NCI-H1436 treated with DMSO at 0.1 percent for 48 hours (cell line): ENCODE data around the gene TTC28.
"Not testable (repeated sequence)": the region's sequence is repeated elsewhere in the genome, so short reads cannot be mapped to it uniquely, and the experiment has no call there.

Experiments
- DNase-seq: peaks from one replicate; lab custom pipeline; 2025; lab: John Stamatoyannopoulos, UW

Gene TTC28

DNA sequence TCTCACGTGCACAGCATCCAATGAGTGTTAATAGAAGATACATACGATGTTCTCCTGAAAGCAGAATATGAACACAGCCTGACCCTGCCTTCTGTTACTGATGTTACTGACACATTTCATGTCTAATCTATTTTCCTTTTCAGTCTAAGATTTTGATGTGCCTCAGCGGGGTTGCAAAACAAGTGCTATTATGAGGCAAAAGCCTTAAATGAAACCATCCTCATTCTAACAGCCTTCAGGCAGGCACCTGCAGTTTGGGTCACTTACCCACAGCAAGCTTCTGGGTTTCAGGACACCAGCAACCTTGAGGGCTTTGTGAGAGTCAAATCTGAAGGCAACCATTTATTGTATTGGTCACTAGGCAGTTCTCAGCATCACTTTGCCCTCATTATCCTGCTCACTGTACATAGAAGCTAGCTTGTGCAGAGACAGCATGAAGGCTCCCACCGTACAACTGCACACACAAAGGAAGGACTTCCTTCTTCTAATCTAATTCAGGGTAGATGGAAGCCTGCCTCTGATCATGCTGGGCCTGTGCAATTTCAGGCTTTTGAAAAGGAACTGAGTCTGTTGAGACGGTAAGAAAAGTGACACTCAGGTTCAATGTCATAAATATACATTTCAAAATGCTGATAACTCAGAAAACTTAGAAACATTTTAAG is 577.4 kb downstream of the TTC28 start:
- no peak for DNase-seq

DNA sequence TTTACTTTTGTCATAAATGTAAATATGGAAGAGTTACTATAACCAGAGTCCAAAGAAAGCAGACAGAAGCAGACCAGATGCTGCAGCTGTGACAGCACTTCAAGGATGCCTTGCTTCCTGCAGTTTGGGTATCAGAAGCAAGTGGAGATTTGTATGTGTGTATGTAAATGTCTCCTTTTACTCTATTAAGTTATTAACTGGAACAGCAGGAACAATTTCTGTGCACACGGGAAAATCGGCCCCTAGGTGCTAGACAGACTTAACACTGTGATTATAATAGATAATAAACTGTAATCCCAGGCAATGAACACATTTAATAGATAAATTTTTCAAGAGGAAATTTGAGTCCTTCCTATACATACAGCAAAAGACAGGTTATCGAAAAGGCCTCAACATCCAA is 582.0 kb downstream of the TTC28 start:
- no peak for DNase-seq

DNA sequence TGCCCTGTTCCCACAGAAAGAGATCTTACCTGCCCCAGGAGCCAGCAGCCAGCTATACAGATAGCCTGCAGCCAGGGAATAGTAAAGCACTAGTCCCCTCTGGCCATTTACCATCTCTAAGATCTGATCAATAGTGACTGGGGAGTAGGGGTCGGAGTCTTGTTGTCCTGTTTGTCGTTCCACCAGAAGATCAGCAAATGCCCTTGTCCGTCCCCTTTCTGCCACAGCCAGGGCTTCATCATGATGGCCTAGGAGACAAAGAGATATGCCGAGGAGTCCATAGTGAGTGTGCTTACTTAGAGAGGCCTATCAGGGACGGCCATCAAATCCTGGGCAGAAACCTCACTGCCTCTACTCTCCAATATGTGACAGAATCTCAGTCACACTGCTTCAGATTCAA is 583.5 kb downstream of the TTC28 start:
- DNase-seq, result no peak

DNA sequence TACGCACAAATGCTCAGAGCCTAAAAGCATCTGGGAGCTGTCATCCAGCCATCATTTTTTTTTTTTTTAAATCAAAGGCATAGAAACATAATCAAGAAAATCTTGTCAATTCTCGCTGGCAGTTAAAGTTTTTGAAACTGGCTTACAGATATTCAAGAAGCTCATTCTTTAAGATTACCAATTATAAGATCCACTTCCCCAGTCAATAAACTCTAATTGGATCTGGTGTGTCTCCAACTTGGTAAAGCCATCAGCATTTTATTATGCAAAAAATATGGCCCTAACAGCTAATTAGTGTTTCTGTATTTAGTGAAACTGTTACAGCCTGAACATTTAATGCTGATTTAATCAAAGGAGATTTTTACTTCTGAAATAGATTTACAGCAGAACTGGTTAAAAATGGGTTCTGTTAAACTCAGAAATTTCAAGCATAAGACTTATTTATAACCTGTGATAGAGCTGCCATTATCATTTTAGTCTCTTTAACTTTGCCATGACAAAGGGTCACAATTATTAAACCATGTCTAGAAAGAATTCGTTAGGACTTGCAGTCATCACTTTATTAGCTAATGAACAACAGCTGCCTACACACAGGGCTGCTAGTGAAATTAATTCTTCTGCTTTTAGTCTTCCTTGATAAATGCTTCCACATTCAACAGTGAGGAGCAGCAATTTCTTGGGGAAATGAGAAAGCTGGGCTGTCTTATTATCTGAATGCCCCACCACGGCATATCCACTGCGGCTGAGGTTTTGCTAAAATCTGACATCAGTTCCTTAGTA is 584.1 kb downstream of the TTC28 start:
- no peak for DNase-seq

DNA sequence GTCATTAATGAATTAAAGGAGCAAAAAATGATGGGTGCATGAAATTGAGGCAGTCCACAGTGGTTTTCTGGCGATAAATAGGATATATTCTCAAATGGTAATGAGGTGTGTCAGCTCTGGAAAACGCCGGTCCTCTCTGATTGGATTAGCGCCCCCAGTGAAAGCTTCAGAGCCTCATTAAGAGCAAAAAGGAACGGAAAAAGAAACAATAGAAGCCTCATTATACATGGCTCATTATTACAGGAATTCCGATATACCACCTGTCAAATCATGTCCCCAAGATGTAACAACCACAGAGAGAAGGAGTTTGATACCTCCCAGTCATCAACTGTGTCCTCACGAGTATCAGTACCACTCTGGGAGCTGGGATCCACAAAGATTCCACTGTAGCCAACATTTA is 584.9 kb downstream of the TTC28 start:
- DNase-seq, result no peak

DNA sequence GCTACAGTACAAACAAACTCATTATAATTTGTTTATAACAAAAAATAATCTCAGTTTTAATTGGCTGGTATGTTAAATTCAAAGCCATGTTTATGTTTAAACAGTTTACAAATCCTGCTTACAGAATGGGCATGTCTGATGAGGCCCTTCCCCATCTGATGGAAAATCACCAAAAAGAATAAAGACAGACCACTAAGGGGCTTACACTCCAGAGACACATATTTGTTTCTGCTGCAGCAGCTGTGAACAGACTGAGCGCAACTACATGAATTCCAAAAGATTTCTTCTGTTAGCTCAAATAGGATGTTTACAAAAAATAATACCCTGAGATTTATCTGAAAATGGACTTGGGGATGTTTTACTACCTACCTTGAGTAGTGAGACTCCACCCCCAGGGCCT is 585.9 kb downstream of the TTC28 start:
- no peak for DNase-seq

DNA sequence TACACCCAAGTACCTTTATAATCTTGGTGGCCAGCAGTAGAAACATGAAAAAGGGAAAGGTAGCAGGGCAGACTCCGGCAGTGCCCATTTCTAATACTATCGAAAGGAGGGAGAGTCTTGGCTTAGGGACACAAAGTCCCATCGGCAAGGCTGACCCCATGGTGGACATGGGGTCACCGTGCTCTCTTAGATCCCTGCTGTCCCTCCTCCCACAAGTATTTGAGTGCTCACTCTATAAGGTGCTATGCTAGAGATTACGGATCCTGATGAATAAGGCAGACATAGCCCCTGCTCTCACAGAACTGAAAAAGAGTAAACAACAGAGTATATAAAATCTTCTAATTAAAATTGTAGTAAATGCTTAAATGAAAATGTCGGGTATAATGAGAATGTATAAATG is 588.2 kb downstream of the TTC28 start:
- DNase-seq, result no peak

DNA sequence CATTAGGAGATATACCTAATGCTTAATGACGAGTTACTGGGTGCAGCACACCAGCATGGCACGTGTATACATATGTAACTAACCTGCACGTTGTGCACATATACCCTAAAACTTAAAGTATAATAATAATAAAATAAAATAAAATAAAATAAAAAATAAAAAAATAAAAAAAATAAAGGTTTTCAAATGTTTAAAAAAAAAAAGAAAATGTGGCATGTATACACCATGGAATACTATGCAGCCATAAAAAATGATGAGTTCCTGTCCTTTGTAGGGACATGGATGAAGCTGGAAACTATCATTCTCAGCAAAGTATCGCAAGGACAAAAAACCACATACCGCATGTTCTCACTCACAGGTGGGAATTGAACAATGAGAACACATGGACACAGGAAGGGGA is 590.1 kb downstream of the TTC28 start:
- not testable (repeated sequence) for DNase-seq

DNA sequence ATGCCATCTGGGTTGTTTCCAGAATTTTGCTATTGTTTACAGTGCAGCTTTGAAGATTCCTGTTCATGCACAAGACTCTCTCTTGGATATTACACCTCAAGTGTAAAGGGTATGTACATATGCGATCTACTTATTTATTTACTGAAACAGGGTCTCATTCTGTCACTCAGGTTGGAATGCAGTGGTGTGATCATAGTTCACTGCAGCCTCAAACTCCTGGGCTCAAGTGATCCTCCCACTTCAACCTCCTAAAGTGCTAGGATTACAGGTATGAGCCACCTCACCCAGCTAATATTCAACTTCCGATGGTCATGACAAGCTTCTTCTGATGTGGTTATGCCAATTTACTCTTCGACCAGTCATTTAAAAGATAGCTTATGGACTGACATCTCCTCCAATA is 602.5 kb downstream of the TTC28 start:
- DNase-seq, result no peak

DNA sequence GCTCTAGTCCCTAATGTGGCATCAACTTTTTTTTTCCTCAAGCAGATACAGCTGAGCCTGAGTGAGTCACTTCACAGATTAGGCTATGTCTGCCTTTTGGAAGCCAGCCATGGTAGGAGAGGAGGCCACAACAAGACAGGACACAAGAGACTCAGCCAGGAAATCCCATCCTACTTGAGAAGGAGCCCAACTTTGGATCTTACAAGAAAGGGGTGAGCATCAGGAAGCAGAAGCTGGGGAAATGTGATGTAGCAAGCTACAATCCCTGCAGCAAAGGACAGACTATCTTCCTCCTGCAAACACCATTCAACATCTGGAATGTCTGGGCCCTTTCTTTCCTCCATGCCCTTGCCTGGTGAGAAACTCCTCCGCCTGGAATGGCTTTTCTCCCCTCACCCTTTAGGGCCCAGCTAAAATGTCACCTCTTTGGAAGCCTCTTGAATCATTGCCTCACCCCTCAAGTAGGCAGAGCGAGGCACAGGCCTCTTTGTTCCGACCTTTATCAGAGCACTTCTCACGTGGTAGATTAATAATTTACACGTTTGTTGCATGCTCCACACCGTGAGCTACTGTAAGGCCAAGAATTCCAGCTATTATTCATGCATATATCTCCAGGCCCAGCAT is 604.2 kb downstream of the TTC28 start:
- DNase-seq, result no peak

DNA sequence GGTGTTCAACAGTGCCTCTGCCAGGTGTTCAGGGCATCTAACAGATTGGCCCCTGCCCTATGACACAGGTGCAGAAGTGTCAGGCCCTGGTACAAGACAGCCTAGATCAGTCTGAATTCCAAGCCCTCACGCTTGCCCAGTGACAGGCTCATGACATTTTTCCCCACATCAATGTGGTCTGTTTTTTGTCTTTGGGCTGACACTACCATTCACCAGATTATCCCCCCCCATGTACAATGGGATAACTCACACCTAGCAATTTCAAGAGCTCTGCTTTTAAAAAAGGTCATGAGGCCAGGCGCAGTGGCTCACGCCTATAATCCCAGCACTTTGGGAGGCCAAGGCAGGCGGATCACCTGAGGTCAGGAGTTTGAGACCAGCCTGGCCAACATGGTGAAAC is 605.1 kb downstream of the TTC28 start:
- DNase-seq, result no peak

DNA sequence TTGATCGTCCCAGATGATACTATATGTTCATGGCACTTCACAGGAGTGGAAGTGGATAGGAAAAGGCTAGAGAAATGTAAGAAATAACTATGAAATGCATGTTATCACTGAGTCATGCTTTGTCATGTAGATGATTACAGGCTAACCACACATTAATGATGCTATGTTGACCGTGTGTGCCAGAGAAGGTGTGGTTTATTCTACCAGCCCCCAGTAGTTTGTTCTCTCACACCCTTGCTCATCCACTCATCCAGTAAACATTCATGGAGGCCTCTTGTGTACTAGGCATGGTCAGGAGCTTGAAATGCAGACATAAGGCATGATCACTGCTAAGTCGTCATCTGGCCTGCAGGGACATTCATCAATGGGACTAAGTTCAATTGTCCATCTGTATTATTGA is 607.6 kb downstream of the TTC28 start:
- DNase-seq, result no peak

DNA sequence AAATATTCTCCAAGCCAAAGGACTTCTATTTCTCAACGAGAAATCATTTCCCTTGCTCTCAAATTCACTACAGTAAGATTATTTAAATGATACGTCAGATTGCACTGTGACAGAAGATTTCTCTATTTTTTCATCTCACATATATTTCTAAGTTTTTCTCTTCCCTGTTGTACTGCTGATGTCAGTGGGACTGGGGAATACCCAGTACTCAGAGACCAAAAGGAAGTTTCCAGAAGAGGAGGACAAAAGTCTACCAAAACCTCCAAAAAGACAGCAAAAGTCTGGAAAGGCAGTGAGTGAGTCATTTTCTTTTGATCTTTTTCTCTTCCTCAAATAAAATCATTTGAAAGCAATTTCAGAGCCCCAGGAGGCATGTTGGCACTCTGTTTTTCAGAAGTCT is 610.8 kb downstream of the TTC28 start:
- no peak for DNase-seq

DNA sequence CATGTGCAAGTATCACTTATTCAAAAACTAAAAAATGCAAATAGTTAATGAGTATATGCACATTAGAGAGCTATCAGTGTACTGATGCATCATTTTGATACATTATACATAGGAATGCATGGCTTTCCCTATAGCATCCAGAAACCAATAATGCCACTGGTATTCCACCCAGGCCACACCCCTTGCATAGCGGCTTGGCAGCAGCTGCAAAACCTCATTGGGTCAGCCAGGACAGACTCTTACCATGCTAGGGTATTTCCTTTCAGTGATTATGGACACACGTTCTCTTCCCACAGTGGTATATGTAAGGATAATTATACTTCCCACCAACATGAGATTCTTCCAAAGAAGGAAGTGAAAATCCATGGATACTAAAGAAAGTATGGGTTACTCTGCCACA is 614.7 kb downstream of the TTC28 start:
- DNase-seq, result no peak

DNA sequence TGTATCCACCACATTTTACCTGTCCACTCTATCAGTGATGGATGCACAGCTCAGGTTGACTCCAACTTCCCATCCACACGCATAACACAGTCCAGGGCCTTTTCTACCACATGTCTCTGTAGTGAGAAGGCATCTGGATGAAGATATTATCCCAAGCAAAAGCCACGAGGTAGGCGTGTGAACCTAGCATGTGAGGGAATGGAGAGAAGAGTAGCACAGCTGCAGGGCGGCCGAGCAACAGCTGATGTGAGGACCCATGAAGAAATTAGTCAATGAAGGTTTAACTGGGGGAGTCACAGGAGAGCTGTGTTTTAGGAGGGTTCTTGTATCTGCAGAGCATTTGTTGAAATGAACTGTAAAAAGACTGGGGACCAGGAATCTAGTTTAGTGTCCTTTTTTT is 616.0 kb downstream of the TTC28 start:
- no peak for DNase-seq

DNA sequence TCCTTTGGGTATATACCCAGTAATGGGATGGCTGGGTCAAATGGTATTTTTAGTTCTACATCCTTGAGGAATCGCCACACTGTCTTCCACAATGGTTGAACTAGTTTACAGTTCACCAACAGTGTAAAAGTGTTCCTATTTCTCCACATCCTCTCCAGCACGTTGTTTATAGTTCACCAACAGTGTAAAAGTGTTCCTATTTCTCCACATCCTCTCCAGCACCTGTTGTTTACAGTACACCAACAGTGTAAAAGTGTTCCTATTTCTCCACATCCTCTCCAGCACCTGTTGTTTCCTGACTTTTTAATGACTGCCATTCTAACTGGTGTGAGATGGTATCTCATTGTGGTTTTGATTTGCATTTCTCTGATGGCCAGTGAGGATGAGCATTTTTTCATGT is 619.0 kb downstream of the TTC28 start:
- not testable (repeated sequence) for DNase-seq

DNA sequence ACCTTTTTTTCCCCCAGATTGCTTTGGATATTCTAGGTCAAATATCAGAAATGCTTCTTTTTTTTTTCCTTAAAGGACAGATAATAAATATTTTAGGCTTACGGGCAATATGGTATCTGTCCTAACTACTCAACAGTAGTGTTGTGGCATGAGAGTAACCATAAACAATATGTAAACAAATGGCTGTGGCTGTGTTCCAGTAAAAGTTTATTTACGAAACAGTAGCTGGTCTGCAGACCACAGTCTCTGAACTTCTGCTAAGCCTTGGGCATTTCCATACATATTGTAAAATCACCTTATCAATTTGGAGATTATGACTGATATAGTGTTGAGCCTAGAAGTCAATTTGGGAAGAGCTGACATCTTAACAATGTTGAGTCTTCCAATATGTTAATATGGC is 621.6 kb downstream of the TTC28 start:
- no peak for DNase-seq

DNA sequence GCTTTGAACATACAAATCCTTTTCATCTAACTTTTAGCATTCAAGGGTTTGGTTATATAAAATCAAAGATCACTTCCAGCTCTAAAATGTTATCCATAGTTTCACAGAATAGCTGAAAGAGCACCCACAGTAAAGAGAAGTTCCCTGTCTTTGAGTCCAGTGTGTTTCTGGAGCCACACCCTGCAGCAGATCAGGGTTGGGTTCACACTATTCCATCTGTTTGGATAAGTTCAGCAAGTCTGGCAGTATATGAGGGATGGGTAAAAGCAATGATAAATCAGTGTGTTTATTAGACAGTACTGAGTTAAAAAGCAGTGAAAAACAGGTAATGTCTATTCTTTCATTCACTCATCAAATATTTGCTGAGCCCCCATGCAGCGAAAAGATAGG is 624.8 kb downstream of the TTC28 start:
- DNase-seq, result no peak

DNA sequence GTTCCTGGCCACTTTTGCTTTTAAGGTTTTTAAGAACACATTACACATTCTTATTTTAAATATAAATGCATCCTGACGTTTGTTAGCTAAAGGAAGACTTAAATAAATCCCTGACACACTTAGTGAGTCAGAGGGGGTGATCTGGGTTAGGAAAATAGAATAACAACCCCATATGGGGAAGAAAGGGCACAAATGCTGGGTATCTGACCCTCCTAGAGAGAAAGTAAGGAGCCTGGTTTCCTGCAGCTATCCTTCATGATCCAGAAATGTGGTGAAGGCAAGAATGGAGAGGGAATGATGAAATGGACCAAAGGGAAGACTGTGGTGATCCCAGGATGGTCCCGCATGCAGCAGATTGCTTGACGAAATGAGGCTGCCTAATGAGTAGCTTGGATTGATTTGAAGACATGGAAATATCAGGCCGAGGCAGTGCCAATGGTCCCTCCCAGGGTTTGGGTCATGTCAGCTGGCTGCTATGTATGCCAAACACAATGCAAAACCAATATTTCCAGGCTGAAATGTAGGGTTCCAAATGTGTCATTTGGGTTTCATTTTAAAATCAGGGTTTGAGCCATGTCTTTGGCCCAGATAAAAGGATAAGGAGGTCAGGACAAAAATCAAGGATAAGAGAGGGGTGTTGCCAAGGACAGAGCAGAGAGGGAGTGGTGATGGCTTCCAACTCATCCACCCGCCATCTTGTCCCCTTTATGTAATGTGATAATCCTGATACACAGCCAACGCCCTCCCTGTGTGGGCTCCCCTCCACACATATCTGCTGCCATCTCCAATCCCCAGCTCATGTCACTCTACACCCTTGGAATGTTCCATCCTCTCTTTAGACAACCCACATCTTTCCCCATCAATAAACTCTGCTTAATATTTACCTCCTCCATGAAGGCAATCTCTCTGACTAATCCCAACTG is 625.5 kb downstream of the TTC28 start:
- DNase-seq, result no peak

DNA sequence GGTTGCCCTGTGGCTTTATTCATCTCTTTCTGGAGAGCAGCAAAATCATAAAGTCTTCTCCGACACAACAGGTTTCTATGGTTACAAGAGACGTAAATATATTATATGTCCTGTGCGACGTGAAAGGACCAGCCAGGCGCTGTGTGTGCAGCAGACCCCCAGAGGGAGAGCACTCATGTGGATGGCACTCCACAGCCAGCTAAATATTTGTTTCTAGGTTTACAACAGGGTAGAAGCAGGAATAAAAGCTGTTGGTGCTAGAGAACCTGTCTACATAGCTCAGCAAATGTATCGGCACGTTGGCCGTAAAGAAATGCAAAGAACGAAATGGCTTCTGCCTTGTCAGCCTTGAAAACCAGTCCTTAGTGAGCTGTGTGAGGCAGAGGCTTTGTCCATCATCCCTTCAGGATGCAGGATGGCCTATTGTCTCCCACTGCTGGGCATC is 626.8 kb downstream of the TTC28 start:
- peak; percentile 13 for DNase-seq

DNA sequence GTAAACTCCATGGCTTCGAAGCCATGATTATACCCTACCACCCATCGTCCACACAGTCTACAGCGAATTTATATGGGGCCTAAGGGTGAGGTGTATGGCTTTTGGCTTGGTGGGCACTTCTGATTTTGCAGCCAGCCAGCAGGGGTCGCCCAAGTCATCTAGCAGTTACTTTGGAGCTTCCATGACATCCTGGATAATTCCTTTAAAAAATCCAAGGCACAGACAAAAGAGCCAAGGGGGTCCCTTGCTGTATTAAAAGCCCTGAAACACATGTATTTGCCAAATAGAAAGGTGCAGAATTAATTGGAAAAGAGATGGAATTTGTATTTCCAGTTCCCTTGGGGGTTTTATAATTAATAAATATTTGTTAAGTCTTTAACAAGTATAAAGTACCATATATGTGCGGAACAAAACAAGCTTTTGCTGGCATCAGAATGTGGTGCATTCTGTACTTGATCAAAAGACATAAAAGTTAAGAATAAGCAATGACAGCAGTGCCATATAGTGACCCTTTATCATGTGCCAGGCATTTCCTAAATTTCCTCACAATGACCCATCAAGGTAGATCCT is 627.8 kb downstream of the TTC28 start:
- DNase-seq, result no peak
